GM15510 (cell line): ENCODE data around the gene HOXB1.

Experiments used
- POLR2A ChIP-seq: IDR thresholded peaks from 3 replicates; pipeline ENCODE4 v1.6.1; 2011; ENCODE audit warnings: borderline replicate concordance; ENCODE audit not compliant: insufficient read length; ENCODE audit errors: extremely low read depth

Gene HOXB1

DNA sequence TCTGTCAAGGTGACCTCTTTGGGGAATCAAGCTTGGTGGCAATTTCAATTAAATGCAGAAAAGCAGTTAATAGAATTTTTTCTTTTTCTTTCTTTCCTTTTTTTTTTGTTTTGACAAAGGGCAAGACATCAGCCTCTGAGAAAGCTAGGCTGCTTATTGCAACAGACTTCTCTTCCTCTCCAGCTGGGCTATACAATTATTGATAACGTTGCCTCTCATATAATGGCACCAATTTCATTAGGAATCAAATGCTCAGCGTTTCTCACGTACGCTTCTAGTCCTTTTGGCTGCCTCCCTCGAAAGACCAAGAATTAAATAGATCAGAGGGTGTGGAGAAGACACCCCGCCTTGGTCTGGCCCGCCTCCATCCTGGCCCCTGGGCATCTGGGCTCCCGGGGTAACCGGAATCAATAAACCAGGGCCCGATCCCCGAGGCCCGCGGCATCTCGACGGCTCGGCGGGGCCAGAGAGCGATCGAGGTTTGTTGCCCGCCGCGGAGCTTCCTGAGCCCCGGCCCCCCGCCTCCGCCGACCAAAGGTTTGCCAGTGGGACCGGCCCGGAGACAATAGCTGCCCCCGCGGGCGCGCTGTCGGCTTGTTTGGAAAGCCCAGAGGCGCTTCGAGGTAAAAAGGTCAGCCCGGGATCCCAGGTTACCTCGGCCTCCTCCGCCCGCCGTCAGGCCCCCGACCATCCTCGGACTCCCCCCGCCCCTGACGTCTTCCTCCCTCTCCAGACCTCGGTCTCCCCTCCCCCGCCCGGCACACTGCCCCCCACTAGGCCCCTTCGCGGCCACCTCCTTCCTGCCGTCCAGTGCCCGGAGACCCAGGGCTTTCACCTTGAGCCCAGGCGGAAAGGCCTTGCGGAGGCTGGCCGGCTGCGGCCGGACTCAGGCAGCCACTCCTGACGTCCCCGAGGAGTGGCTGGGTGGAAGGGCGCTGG, 3.9 kb downstream of the HOXB1 start:
- no peak for TF ChIP-seq POLR2A

DNA sequence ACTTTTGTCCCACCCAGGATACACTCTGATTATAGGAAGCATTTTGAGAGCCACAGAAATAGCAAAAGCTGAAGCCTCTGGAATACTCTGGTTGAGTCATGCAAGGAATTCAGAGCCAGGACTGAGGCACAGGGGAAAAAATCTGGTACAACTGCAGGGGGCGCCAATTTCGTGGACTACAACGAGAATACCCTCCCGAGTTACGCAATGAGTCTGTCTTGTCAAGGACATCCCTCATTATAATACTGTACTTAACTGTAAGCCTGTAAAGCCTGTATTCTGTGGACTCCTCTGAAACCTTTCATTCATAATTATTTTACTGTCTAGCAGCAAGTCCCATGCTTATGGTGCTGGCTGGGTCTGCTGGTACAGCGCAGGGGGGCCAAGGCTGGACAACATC, 7.8 kb downstream of the HOXB1 start:
- TF ChIP-seq POLR2A, result no peak

DNA sequence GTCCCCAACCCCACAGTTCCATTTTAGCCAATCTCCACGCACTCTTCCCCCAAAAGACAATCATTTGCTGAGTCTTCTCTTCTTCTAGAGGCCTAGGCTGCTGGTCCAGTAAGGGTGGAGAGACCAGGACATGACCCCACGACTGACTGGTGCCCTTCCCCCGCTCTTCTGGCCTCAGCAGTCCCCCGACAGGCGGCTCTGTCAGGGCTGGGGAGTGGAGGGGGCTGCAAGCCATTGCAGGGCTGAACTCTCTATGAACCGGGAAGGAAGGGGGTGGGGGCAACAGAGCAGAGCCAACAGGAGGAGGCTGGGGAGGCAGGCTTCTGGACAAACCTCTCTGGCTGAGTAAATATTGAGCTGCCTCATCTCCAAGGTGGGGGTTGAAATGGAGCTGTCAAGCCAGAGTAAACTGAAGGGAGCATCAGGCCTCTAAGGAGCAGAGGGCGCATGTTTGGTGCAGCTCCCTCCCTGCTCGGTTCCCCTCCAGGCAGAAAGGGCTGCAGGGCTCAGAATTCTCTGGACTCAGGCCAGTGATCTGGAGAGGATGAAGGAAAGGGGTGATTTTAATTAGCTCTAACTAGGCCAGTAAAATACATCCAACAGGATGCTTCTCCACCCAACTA, 8.7 kb downstream of the HOXB1 start:
- no peak for TF ChIP-seq POLR2A

DNA sequence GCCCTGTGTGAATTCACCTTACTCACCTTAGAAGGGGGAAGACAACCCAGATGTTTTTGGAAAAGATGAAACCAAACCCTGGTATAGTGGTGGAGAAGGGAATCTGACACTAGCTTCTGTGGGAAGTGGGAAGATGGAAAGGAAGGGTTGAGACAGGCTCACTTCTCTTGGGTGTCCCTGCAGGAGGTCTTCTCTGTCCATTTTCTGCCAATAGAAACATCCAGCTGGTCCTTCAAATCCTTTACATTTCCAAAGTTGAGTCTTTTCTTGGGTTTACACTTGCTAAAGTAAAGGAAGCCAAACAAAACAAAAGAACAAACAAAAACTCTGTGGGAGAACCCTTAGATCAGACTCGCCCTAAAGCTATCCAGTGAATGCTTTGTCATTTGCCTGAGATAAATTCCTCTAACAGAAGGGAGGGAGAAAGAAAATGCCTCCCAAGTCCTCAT, 10.2 kb downstream of the HOXB1 start:
- TF ChIP-seq POLR2A, result no peak

DNA sequence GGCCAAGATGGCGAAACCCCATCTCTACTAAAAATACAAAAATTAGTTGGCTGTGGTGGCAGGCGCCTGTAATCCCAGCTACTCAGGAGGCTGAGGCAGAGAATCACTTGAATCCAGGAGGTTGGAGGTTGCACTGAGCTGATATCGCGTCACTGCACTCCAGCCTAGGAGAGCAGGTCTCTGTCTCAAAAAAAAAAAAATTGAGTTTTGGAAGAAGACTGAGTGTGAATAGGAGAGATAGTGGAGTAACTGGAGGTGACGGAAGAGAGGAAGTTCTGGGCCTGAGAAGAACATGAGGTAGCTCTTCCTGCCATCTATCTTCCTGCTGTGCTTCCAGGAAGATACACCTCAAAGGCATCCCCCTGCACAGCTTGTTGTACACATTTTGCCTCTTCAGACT, 11.4 kb downstream of the HOXB1 start:
- no peak for TF ChIP-seq POLR2A

GRCh38 chr17:48517478-48517877, 13.3 kb downstream of the HOXB1 start:
- TF ChIP-seq POLR2A, result no peak

DNA sequence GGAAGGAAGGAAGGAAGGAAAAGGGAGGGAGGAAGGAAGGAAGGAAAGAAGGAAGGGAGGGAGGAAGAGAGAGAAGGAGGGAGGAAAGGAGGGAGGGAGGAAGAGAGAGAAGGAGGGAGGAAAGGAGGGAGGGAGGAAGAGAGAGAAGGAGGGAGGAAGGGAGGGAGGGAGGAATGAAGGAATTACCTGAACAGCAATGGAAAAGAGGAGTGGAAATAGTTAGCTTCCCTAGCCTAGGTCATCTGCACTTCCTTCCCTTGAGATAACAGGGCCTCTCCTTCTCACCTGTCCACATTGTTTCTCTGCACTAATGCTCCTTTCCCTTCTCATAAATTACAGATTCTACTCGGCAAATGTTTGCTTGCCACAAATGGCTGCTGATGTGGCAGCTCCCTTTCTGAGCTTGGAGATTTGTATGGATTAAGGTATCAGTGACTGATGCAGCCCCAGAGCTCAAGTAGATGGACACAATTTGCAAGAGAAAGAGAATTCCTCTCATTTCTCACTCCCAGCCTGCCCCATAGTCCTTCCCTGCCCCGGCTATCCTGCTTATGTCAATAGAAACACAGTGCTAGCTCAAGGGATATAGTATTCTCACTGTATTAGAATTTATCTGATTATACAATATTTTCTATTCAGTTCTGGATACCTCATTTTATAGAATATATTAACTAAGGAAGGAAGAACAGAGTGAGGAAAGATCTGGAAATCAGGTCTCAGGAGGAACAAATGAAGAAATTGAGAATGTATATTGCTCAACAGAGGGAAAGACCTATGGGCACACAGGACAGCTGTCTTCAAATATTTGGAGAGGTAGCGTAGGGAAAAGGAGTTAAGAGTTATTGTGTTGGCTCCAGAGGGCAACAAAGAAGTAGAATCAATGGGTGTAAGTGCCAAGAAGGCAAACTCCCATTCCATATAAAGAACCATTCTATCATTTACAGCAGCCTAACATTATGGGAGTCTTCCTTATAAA, 14.6 kb downstream of the HOXB1 start:
- TF ChIP-seq POLR2A, result no peak

DNA sequence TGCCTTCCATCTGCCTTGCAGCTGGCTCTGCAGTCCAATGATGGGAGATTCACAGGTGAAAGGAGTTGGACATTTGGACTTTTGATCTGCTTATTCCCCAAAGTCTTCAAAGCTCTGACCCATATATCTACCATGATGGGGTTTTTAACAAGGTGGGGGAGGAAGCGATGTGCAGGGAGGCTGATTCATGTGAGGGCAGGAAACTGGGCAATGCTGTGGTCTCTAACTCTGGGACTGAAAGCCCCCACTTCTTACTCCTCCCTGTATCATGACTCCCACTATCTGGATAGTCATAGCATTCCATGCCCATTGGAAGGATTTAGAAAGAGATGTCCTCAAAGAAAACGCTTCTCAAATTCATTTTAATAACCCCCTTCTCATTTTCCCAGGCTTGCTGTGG, 16.3 kb downstream of the HOXB1 start:
- TF ChIP-seq POLR2A, result no peak

DNA sequence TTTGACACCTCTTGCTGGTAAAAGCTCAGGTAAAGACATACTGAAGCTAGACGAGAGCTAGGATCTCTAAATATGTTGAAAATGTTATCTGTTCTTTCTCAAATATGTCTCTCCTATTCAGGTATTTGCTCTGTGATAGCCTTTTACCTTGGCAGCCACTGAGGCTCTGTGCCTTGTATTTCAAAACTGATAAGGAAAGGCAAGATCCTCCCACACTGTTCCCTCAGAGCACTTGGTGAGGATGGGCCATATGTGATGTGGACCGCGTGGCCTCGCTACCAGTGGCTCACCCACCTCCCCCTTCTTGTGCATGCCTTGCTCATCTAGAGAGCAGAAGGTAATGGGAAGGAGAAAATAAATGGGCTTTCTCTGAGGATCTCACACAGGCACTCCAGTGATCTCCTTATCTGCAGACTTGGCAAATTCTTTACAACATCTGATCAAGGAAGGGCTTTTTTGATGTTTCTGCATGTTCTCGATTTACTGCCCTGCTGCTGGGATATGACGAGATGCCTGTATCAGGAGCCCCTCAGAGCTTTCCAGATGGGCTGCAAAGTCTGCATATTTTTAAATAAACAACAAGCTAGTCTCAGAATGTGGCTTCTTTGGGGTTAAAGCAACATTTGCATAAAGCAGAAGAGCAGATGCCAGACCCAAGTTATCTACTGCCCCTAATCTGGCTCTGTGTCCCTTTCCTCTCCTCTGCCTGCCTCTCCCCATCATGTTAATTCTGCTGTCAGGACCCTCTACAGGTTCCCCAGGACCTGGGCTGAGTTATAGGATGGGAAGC, 16.9 kb downstream of the HOXB1 start:
- TF ChIP-seq POLR2A, result no peak

DNA sequence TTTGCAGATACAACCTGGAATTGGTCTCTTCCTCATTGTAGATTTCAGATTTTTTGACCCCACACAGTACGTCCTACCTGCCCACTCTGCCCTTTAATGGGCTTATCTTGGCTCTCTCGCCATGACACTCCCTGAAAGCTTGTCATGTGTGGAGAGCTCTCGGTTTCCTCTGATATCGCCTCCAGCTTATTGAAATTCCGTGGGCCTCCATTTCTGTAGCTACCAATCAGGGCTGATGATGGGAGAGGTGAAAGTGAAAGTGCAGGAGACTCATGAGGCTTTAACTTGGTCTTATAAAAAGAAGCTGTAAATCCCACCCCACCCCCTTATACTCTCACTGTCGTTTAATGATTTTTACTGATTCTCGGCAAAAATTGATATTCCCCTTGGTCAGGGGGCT, 17.7 kb downstream of the HOXB1 start:
- no peak for TF ChIP-seq POLR2A

- TF ChIP-seq POLR2A, result no peak
These were observed 19.8 kb downstream of the HOXB1 start for GRCh38 chr17:48510761-48511604.

- no peak for TF ChIP-seq POLR2A
These were observed 20.4 kb downstream of the HOXB1 start for GRCh38 chr17:48510381-48510760.

GRCh38 chr17:48506246-48506645, 24.6 kb downstream of the HOXB1 start:
- TF ChIP-seq POLR2A, result no peak
